Epithelial cell of esophagus (primary cell): ENCODE data around the gene PPIL4.

Experiments used
- DNase-seq: peaks from one replicate; pipeline ENCODE4 v3.0.0; 2010; ENCODE audit warnings: low read depth
- H3K4me3 ChIP-seq: 2 replicates; pipeline ENCODE4 v1.5.1; 2011; ENCODE audit warnings: mild to moderate bottlenecking, low read length, control low read depth
- CTCF ChIP-seq: IDR thresholded peaks from 2 replicates; pipeline ENCODE4 v1.5.1; 2011; ENCODE audit warnings: low read depth, mild to moderate bottlenecking, low read length, control low read depth, inconsistent platforms; ENCODE audit not compliant: insufficient read depth; ENCODE audit errors: missing control alignments

The PPIL4 gene

GRCh38 chr6:149545754-149546471 lies at the start of gene PPIL4:
TSS of gene PPIL4 (minus strand) at chr6:149546043. CDS start at chr6:149546005, 38 bp downstream.
- peak within 1 kb of the TSS; percentile 100 for H3K4me3 ChIP-seq
- TF ChIP-seq CTCF: peak; percentile 83
- DNase-seq: peak; percentile 96

- H3K4me3 ChIP-seq: no peak overlapping the region
- no peak for DNase-seq
- TF ChIP-seq CTCF: no peak
These were observed 47.6 kb upstream of the PPIL4 start for GRCh38 chr6:149593408-149593807.

- no peak for DNase-seq
- TF ChIP-seq CTCF: no peak
- no peak overlapping the region for H3K4me3 ChIP-seq
These were observed 47.1 kb upstream of the PPIL4 start for GRCh38 chr6:149592983-149593382.

- DNase-seq: no peak
- H3K4me3 ChIP-seq: no peak overlapping the region
- TF ChIP-seq CTCF: no peak
These were observed 40.3 kb upstream of the PPIL4 start for GRCh38 chr6:149586149-149586548.

GRCh38 chr6:149581349-149581748 lies 35.5 kb upstream of the PPIL4 start:
- no peak for TF ChIP-seq CTCF
- DNase-seq: no peak
- no peak overlapping the region for H3K4me3 ChIP-seq

- TF ChIP-seq CTCF: no peak
- DNase-seq: peak; percentile 92
- no peak overlapping the region for H3K4me3 ChIP-seq
These were observed 35.0 kb upstream of the PPIL4 start for GRCh38 chr6:149580880-149581279.
